Measurements from ENCODE around the gene GRPEL1. TPM values are rescaled to one million over a fixed set of nuclear protein-coding genes. Genes with fewer than 3 reads are reported as not detected.

The GRPEL1 gene
- total and polyA plus RNA-seq, 2 of the 13 experiments (the other 11 are each of a cell fraction or from before 2014, with no cell fraction given) = 32.3 to 141 TPM

GRCh38 chr4:7027284-7027683 lies 40.6 kb downstream of the GRPEL1 start (continued):
- TF ChIP-seq BRF2 (CRISPR knock-in tag; IDR thresholded peaks at IDR 0.05) (no peak), ZNF737 (CRISPR knock-in tag; IDR thresholded peaks at IDR 0.05; ENCODE audit: borderline replicate concordance) (no peak), ZNF318 (CRISPR knock-in tag; IDR thresholded peaks at IDR 0.05) (no peak), EED (CRISPR knock-in tag; IDR thresholded peaks at IDR 0.05) (no peak), GTF2F1 (IDR thresholded peaks at IDR 0.05; ENCODE audit: low read length) (no peak), TMF1 (CRISPR knock-in tag; IDR thresholded peaks at IDR 0.05; ENCODE audit: low read depth) (no peak), ATAD3A (CRISPR knock-in tag; IDR thresholded peaks at IDR 0.05) (no peak)

Measured in HepG2 (cell line).